Measurements from ENCODE around the gene CLPSL1.

CLPSL1 gene

DNA sequence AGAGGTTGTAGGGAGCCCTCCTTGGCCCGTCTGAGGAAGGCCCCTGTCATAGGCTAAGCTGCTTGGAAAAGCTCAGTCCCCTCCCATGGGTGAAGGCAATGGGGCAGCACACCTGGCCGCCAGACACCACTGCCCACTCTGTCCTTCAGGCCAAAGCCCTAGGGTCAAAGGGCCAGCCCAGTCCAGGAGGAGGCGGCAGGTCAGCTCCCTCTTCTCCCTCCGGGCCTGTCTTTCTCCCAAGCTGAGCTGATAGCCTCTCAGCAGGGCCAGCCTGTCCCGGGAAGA is 9.5 kb upstream of the CLPSL1 start:
- Histone ChIP-seq H3K27me3 (ENCODE audit: insufficient read depth, poor library complexity, severe bottlenecking) (no peaks in the 10 kb centered on the region), H3K4me3 (replicated peaks; ENCODE audit: insufficient read depth, low read length) (no peak overlapping the region), H3K27ac (replicated peaks) (peak overlapping the region; percentile 58)
- no peak for DNase-seq (ENCODE audit: low read depth in 1 of 2, low spot score in 1 of 2)
- TF ChIP-seq POLR2AphosphoS5 (IDR thresholded peaks at IDR 0.05; ENCODE audit: low read depth) (no peak), SPI1 (IDR thresholded peaks at IDR 0.05; ENCODE audit: borderline replicate concordance, low read depth) (no peak), GABPA (IDR thresholded peaks at IDR 0.05; ENCODE audit: low read depth) (no peak)
- TF ChIP-seq, protein P1, sequence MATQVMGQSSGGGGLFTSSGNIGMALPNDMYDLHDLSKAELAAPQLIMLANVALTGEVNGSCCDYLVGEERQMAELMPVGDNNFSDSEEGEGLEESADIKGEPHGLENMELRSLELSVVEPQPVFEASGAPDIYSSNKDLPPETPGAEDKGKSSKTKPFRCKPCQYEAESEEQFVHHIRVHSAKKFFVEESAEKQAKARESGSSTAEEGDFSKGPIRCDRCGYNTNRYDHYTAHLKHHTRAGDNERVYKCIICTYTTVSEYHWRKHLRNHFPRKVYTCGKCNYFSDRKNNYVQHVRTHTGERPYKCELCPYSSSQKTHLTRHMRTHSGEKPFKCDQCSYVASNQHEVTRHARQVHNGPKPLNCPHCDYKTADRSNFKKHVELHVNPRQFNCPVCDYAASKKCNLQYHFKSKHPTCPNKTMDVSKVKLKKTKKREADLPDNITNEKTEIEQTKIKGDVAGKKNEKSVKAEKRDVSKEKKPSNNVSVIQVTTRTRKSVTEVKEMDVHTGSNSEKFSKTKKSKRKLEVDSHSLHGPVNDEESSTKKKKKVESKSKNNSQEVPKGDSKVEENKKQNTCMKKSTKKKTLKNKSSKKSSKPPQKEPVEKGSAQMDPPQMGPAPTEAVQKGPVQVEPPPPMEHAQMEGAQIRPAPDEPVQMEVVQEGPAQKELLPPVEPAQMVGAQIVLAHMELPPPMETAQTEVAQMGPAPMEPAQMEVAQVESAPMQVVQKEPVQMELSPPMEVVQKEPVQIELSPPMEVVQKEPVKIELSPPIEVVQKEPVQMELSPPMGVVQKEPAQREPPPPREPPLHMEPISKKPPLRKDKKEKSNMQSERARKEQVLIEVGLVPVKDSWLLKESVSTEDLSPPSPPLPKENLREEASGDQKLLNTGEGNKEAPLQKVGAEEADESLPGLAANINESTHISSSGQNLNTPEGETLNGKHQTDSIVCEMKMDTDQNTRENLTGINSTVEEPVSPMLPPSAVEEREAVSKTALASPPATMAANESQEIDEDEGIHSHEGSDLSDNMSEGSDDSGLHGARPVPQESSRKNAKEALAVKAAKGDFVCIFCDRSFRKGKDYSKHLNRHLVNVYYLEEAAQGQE (IDR thresholded peaks at IDR 0.05; ENCODE audit: insufficient replicate concordance, low read depth), result no peak
- TF ChIP-seq, protein P2, sequence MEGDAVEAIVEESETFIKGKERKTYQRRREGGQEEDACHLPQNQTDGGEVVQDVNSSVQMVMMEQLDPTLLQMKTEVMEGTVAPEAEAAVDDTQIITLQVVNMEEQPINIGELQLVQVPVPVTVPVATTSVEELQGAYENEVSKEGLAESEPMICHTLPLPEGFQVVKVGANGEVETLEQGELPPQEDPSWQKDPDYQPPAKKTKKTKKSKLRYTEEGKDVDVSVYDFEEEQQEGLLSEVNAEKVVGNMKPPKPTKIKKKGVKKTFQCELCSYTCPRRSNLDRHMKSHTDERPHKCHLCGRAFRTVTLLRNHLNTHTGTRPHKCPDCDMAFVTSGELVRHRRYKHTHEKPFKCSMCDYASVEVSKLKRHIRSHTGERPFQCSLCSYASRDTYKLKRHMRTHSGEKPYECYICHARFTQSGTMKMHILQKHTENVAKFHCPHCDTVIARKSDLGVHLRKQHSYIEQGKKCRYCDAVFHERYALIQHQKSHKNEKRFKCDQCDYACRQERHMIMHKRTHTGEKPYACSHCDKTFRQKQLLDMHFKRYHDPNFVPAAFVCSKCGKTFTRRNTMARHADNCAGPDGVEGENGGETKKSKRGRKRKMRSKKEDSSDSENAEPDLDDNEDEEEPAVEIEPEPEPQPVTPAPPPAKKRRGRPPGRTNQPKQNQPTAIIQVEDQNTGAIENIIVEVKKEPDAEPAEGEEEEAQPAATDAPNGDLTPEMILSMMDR (IDR thresholded peaks at IDR 0.05; ENCODE audit: insufficient read depth, low read length), result no peak

DNA sequence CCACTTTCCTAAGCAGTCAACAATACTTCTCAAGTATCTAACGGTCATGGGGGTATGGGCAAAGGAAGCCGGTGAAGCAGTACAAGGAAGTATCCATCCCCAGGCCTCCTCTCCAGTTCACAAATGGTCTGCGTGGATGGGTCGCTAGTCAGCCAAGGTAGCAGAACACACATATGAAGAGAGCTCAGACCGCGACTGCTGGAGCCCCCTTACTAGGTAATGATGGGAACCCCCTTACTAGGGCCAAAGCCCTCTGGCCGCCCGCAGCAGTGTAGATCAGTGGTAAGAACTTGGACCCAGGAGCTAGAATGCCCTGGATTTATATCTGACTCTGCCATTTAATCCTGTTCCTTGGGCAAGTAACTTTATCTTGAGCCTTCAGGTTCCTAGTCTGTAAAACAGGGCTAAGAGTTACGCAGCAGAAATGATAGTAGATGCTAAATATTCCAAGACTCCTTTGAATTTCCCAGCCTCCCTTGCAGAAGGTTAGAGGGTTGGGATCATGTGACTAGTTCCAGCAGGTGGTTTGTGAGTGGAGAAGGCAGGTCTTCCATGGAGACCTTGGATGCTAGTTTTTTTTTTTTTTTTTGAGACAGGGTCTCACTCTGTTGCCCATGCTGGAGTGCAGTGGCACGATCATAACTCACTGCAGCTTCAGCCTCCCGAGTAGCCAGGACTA is 6.6 kb upstream of the CLPSL1 start:
- TF ChIP-seq GABPA (IDR thresholded peaks at IDR 0.05; ENCODE audit: low read depth) (no peak), SPI1 (IDR thresholded peaks at IDR 0.05; ENCODE audit: borderline replicate concordance, low read depth) (no peak), POLR2AphosphoS5 (IDR thresholded peaks at IDR 0.05; ENCODE audit: low read depth) (no peak)
- TF ChIP-seq, protein P1 (IDR thresholded peaks at IDR 0.05; ENCODE audit: insufficient replicate concordance, low read depth), result no peak
- TF ChIP-seq, protein P2 (IDR thresholded peaks at IDR 0.05; ENCODE audit: insufficient read depth, low read length), result no peak
- no peak overlapping the region for H3K4me3 ChIP-seq (replicated peaks; ENCODE audit: insufficient read depth, low read length)
- no peaks in the 10 kb centered on the region for H3K27me3 ChIP-seq (ENCODE audit: insufficient read depth, poor library complexity, severe bottlenecking)
- H3K27ac ChIP-seq (replicated peaks), result no peak overlapping the region
- no peak for DNase-seq (ENCODE audit: low read depth in 1 of 2, low spot score in 1 of 2)

DNA sequence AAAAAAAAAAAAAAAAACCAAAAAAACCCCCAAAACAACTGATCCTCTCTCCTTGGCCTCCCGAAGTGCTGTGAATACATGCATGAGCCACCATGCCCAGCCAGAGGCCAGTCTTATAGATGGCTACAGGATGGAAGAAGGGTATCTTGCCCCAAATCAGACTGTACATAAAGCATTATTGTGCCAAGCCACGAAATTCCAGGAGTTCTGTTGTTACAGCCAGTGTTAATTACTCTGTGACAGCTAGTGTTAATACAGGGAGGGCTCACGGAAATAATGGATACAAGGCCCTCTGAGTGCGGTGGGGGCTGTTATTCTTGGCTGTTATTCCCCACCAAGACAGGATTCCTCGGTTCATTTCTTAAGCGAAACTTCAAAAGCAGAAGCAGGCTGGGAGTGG is 5.8 kb upstream of the CLPSL1 start:
- H3K27me3 ChIP-seq (ENCODE audit: insufficient read depth, poor library complexity, severe bottlenecking), result no peaks in the 10 kb centered on the region
- DNase-seq (ENCODE audit: low read depth in 1 of 2, low spot score in 1 of 2), result no peak
- no peak for TF ChIP-seq POLR2AphosphoS5 (IDR thresholded peaks at IDR 0.05; ENCODE audit: low read depth)
- TF ChIP-seq GABPA (IDR thresholded peaks at IDR 0.05; ENCODE audit: low read depth), result no peak
- TF ChIP-seq, protein P2 (IDR thresholded peaks at IDR 0.05; ENCODE audit: insufficient read depth, low read length), result no peak
- no peak for TF ChIP-seq SPI1 (IDR thresholded peaks at IDR 0.05; ENCODE audit: borderline replicate concordance, low read depth)
- TF ChIP-seq, protein P1 (IDR thresholded peaks at IDR 0.05; ENCODE audit: insufficient replicate concordance, low read depth), result no peak

More for the DNA sequence above, 5.8 kb upstream of the CLPSL1 start:
- Histone ChIP-seq H3K27ac (replicated peaks) (no peak overlapping the region), H3K4me3 (replicated peaks; ENCODE audit: insufficient read depth, low read length) (no peak overlapping the region)
